CD4-positive, alpha-beta T cell treated with Interleukin-15 for 1 hour (primary cell): ENCODE data around the gene SHISA8.

ENCODE experiments used
- DNase-seq: peaks from one replicate; pipeline ENCODE4 v3.0.0-alpha.2; 2020

SHISA8 gene

GRCh38 chr22:41913842-41914534 is 886 bp downstream of the SHISA8 start:
- no peak for DNase-seq

GRCh38 chr22:41913040-41913719 is 1.7 kb downstream of the SHISA8 start:
- DNase-seq, result no peak

- no peak for DNase-seq
These were observed 2.4 kb downstream of the SHISA8 start for GRCh38 chr22:41912338-41913039.

- no peak for DNase-seq
These were observed 3.8 kb downstream of the SHISA8 start for GRCh38 chr22:41911001-41911611.

- DNase-seq, result no peak
These were observed 4.5 kb downstream of the SHISA8 start for GRCh38 chr22:41910050-41911000.

GRCh38 chr22:41909310-41910049 is 5.4 kb downstream of the SHISA8 start:
- DNase-seq, result no peak

GRCh38 chr22:41908411-41909309 is 6.2 kb downstream of the SHISA8 start:
- DNase-seq, result no peak

GRCh38 chr22:41907436-41908401 is 7.2 kb downstream of the SHISA8 start:
- DNase-seq, result no peak

GRCh38 chr22:41906822-41907221 is 8.1 kb downstream of the SHISA8 start:
- DNase-seq, result no peak

- DNase-seq, result no peak
These were observed 9.3 kb downstream of the SHISA8 start for GRCh38 chr22:41905411-41906202.

- no peak for DNase-seq
These were observed 10.1 kb downstream of the SHISA8 start for GRCh38 chr22:41904450-41905410.

GRCh38 chr22:41902932-41903421 is 11.9 kb downstream of the SHISA8 start:
- DNase-seq, result no peak

- no peak for DNase-seq
These were observed 12.9 kb downstream of the SHISA8 start for GRCh38 chr22:41902016-41902415.

GRCh38 chr22:41900652-41901312 is 14.1 kb downstream of the SHISA8 start:
- no peak for DNase-seq

- DNase-seq, result no peak
These were observed 14.8 kb downstream of the SHISA8 start for GRCh38 chr22:41899992-41900651.

GRCh38 chr22:41899110-41899509 is 15.8 kb downstream of the SHISA8 start:
- DNase-seq, result no peak
